OCI-M1 (cell line): Measurements from ENCODE around the gene UBE2J2.
"Not testable (repeated sequence)": the region's sequence is repeated elsewhere in the genome, so short reads cannot be mapped to it uniquely, and the experiment has no call there.

Source experiments
- DNase-seq: peaks from one replicate; lab custom pipeline; 2025; lab: John Stamatoyannopoulos, UW

Gene UBE2J2

GRCh38 chr1:1273512-1274298 is at the start of gene UBE2J2:
TSS of gene UBE2J2 (minus strand) at chr1:1273854. CDS start at chr1:1267992, 5,862 bp downstream.
- peak; percentile 95 for DNase-seq

GRCh38 chr1:1322952-1323351 is 49.3 kb upstream of the UBE2J2 start:
- no peak for DNase-seq

GRCh38 chr1:1322418-1322817 is 48.8 kb upstream of the UBE2J2 start:
- no peak for DNase-seq

- DNase-seq = no peak
These were observed 47.8 kb upstream of the UBE2J2 start for GRCh38 chr1:1321477-1321876.

DNA sequence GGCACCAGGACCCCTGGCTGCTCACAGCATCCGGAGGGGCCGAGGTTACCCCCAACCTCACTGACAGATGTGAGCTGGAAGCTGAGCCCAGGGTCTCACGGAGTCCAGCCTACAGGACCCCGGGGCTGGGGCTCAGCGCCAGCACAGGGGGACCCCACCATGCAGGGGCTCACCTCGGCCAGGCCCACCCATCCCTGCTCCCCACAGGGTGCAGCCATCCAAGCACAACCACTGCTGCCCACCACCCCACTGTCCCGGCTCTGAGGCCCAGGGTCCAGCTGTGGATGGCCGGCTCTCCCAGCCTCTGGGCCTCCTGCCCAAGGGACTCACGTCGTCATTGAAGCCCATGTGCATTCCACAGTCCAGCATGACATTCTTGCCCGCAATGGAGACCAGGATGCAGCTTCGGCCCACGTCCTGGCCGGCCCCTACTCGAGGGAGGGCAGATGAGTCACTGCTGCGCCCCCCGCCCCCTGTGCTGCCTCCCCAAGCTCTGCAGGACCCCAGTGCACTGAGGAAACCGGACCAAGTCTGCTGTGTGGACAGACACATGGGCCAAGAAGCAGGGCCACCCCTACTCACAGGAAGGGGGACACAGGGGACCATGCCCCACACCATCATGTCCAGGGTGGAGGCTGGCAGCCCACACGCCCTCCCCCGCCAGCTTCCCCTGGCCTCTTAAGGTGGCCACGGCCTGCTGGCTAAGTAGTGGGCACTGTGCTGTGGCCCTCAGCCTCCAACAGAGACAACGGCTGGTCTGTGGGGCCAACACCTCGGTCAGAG is 47.2 kb upstream of the UBE2J2 start:
- DNase-seq = no peak

DNA sequence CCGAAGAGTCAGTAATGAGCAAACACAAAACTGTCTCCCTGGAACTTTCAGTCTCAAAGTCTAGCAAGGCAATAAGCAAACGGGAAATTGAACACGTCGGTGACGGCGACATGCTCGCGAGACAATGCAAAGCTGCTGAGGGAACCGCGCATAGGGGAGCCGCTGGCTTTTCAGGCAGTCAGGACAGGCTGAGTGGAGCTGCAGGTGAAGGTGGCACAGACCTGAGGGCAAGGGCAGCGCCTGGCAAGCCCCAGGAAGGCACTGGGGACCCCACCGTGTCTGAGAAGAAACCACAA is 45.9 kb upstream of the UBE2J2 start:
- DNase-seq = no peak

DNA sequence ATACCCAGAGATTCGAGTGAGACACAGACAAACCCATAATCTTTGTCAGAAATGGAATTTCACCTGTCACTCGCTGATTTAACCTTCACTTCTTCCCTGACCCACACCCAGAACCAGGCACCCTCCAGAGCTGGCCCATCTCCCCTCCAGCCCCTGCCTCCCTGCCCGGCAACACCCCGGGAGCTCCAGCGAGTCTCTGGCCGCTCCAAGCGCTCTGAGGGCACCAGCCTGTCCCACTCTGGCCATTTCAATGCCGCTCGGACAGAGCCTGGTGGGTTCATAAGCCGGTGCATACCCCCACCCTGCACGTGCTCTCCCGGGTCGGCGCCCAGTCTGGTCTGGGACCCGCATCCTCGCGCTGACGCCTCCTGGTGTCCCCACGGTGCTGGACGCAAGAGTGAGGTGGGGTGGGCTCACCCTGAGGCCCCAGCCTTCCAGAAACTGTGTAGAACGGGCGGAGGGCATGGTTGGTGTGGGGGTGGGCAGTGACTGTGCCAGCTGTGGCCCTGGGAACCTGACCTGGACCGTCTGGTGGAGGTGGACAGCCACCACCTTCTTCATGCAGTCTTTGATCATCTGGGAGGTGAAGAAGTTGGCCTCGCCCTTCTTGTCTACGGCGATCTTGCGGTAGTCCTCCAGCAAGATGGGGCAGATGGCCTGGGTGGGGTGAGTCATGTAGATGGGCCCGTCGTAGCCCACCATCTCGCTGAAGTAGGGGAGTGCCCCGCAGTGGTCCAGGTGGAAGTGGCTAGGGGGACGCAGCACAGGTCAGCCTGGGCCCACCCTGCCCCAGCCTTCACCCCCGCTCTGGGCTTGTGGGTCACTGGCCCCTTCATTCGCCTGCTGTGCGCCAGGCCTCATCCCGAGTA is 45.4 kb upstream of the UBE2J2 start:
- DNase-seq = no peak

DNA sequence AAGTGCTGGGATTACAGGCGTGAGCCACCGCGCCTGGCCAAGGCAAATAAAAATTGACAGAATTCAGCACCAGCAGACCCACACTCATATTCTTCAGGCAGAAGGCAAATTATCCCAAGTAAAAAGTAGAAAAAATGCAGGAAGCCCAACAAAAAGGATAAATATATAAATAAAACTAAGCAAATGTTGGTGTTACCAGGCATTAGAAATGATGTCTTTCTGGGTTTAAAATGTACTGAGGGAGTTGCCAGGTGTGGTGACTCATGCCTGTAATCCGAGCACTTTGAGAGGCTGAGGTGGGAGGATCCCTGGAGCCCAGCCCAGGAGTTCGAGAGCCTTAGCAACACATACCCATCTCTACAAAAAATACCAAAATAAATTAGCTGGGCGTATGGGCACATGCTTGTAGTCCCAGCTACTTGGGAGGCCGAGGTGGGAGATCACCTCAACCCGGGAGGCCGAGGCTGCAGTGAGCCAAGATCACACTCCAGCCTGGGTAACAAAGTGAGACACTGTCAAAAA is 44.5 kb upstream of the UBE2J2 start:
- no peak for DNase-seq

- no peak for DNase-seq
These were observed 43.8 kb upstream of the UBE2J2 start for GRCh38 chr1:1317420-1317819.

DNA sequence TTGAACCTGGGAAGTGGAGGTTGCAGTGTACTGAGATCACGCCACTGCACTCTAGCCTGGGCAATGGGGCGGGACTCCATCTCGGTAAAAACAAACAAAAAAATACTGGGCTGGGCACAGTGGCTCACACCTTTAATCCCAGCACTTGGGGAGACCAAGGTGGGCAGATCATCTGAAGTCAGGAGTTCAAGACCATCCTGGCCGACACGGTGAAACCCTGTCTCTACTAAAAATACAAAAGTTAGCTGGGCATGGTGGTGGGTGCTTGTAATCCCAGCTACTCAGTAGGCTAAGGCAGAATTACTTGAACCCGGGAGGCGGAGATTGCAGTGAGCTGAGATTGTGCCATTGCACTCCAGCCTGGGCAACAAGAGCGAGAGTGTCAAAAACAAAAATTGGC is 42.5 kb upstream of the UBE2J2 start:
- DNase-seq = not testable (repeated sequence)

DNA sequence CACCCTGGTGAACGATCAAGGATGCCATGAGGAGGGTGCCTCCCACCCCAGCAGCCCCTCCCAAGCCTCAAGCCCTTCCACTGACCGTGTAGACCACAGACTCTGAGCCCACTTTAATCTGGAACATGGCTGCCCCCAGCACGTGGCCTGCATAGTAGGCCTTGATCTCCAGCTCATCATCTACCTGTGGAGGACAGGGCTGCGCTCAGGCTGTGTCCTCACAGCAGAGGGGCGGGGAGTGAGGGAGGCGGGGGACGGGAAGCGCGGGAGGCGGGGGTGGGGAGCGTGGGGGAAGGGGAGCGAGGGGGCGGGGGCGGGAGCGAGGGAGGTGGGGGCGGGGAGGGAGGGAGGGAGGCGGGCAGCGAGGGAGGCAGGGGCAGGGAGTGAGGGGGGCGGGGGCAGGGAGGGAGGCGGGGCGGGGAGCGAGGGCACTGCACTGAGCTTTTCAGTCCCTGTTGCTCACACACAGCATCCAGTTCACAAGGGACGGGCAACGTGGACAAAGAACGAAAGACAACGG is 41.8 kb upstream of the UBE2J2 start:
- DNase-seq = no peak

- DNase-seq = no peak
These were observed 41.2 kb upstream of the UBE2J2 start for GRCh38 chr1:1314678-1315335.

GRCh38 chr1:1314237-1314586 is 40.6 kb upstream of the UBE2J2 start:
- no peak for DNase-seq

GRCh38 chr1:1313500-1314236 is 40.0 kb upstream of the UBE2J2 start:
- DNase-seq = no peak

DNA sequence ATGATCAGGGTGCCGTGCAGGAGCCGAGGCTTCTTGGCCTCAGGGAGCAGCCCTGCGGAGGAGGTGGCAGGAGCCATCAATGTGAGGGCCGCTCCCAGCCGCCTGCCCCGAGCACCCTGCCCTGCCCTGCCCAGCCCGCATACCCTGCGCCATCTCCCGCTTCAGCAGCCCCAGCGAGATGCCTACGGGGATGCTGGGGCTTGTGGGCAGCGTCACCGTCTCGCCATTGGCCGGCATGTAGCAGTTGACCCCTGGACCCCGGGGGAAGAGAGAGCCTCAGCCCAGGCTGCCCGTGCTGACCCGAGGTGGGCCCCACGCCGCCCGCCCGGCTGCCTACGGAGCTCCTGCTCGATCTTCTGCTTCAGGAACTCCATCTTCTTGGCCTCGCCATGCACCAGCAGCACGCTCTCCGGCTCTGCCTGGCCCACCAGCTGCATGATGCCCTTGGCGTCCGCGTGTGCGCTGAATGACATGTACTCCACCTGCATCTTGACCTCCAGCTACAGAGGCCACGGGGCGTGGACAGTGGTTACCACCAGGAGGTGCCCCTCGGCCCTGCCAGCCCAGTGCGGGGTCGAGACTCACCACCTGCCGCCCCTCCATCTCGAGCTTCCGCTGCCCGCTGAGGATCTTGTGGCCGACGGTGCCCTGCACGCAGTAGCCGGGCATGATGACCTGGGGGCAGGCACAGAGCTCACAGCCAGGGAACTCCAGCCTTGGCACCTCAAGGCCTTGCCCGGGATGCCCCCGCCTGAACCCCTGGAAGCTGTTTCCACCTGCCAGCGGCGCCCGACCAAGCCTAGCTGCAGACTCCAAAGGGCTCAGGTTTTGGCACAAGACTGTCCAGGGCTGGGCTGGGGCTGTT is 39.0 kb upstream of the UBE2J2 start:
- DNase-seq = no peak

- DNase-seq = no peak
These were observed 37.8 kb upstream of the UBE2J2 start for GRCh38 chr1:1311107-1312104.

- DNase-seq = no peak
These were observed 36.9 kb upstream of the UBE2J2 start for GRCh38 chr1:1310476-1311053.

DNA sequence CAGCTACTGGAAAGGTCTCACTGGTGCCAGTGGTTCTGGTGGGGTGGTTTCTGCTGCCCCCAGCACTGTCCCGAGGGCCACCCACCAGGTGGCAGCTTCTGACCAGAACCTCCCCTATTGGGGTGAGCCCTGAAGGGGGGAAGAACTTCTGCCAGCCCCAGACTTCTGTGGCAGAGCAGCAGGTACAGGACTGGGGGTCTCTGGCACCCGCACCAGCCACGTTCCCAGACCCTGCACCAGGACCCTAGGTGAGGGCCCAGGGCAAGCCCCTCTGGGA is 36.4 kb upstream of the UBE2J2 start:
- DNase-seq = no peak
